ENCODE data around the gene HTD2. TPM values are rescaled to one million over a fixed set of nuclear protein-coding genes. Genes with fewer than 3 reads are reported as not detected.
"Not testable (repeated sequence)": the region's sequence is repeated elsewhere in the genome, so short reads cannot be mapped to it uniquely, and the experiment has no call there.

The HTD2 gene
- total RNA-seq, 1 donor: 8.5 TPM

GRCh38 chr3:58285334-58285733, 21.0 kb upstream of the HTD2 start:
- H3K4me3 ChIP-seq (ENCODE audit: low read depth, low read length): no peak overlapping the region
- DNase-seq (ENCODE audit: low read depth): no peak
- TF ChIP-seq CTCF (IDR thresholded peaks at IDR 0.05; ENCODE audit: insufficient read depth, low read length): no peak

GRCh38 chr3:58287354-58287753, 19.0 kb upstream of the HTD2 start:
- DNase-seq (ENCODE audit: low read depth): no peak
- H3K4me3 ChIP-seq (ENCODE audit: low read depth, low read length): no peak overlapping the region
- no peak for TF ChIP-seq CTCF (IDR thresholded peaks at IDR 0.05; ENCODE audit: insufficient read depth, low read length)

GRCh38 chr3:58288011-58288728, 18.1 kb upstream of the HTD2 start:
- no peak overlapping the region for H3K4me3 ChIP-seq (ENCODE audit: low read depth, low read length)
- DNase-seq (ENCODE audit: low read depth): no peak
- peak; percentile 4 for TF ChIP-seq CTCF (IDR thresholded peaks at IDR 0.05; ENCODE audit: insufficient read depth, low read length)

GRCh38 chr3:58288964-58289613, 17.2 kb upstream of the HTD2 start:
- H3K4me3 ChIP-seq (ENCODE audit: low read depth, low read length); DNase-seq (ENCODE audit: low read depth): not testable (repeated sequence)

GRCh38 chr3:58290446-58290845, 15.9 kb upstream of the HTD2 start:
- not testable (repeated sequence) for H3K4me3 ChIP-seq (ENCODE audit: low read depth, low read length); DNase-seq (ENCODE audit: low read depth)

GRCh38 chr3:58291671-58292338, 14.5 kb upstream of the HTD2 start:
- no peak for TF ChIP-seq CTCF (IDR thresholded peaks at IDR 0.05; ENCODE audit: insufficient read depth, low read length)
- no peak for DNase-seq (ENCODE audit: low read depth)
- H3K4me3 ChIP-seq (ENCODE audit: low read depth, low read length): no peak overlapping the region

- DNase-seq (ENCODE audit: low read depth): no peak
- H3K4me3 ChIP-seq (ENCODE audit: low read depth, low read length): no peak overlapping the region
- TF ChIP-seq CTCF (IDR thresholded peaks at IDR 0.05; ENCODE audit: insufficient read depth, low read length): no peak
Measured at GRCh38 chr3:58292866-58293265, 13.5 kb upstream of the HTD2 start.

All from fibroblast of the aortic adventitia (primary cell).